GM23338 (cell line): Measurements from ENCODE around the gene SLC37A1. TPM values are rescaled to one million over a fixed set of nuclear protein-coding genes. Genes with fewer than 3 reads are reported as not detected.

Source experiments
- ATAC-seq: fragments of 200-7000 bp; cut with Tn5 transposase; 3 replicates; pipeline ENCODE4 v1.9.1; 2020
- DNase-seq: peaks from one replicate; pipeline ENCODE4 v3.0.0-alpha.2; 2015; ENCODE audit warnings: low spot score
- H2AFZ ChIP-seq: fragments of 200-600 bp; sonication (generic); 2 replicates; pipeline ENCODE4 v1.8.0; 2016; ENCODE audit warnings: antibody characterized with exemption, mild to moderate bottlenecking, moderate library complexity
- H3F3A ChIP-seq: fragments of 200-600 bp; sonication (generic); replicated peaks from 2 replicates; pipeline ENCODE4 v1.8.0; 2017; ENCODE audit warnings: antibody characterized with exemption, mixed run types, low read depth
- H3K27ac ChIP-seq: fragments of 200-600 bp; sonication (generic); 2 replicates; pipeline ENCODE4 v1.6.1; 2016; ENCODE audit warnings: low read depth
- H3K27me3 ChIP-seq: fragments of 200-600 bp; sonication (generic); 2 replicates; pipeline ENCODE4 v1.8.0; 2016; ENCODE audit warnings: mild to moderate bottlenecking, mixed run types, moderate library complexity; ENCODE audit not compliant: insufficient read depth
- H3K36me3 ChIP-seq: fragments of 200-600 bp; sonication (generic); 2 replicates; pipeline ENCODE4 v1.8.0; 2016; ENCODE audit warnings: mild to moderate bottlenecking; ENCODE audit not compliant: insufficient read depth
- H3K4me1 ChIP-seq: fragments of 200-600 bp; sonication (generic); 2 replicates; pipeline ENCODE4 v1.8.0; 2016; ENCODE audit warnings: mild to moderate bottlenecking, moderate library complexity; ENCODE audit not compliant: insufficient read depth
- H3K4me2 ChIP-seq: fragments of 200-600 bp; sonication (generic); 2 replicates; pipeline ENCODE4 v1.7.1; 2017; ENCODE audit warnings: mixed run types
- H3K4me3 ChIP-seq: fragments of 200-600 bp; sonication (generic); 2 replicates; pipeline ENCODE4 v1.6.1; 2016; ENCODE audit warnings: mixed run types
- H3K79me2 ChIP-seq: fragments of 200-600 bp; sonication (generic); replicated peaks from 2 replicates; pipeline ENCODE4 v1.8.0; 2017; ENCODE audit warnings: mild to moderate bottlenecking; ENCODE audit not compliant: insufficient read depth
- H3K9me2 ChIP-seq: fragments of 200-600 bp; sonication (generic); 2 replicates; pipeline ENCODE4 v1.8.0; 2017; ENCODE audit not compliant: insufficient read depth
- H4K20me1 ChIP-seq: fragments of 200-600 bp; sonication (generic); replicated peaks from 2 replicates; pipeline ENCODE4 v1.8.0; 2017; ENCODE audit warnings: mild to moderate bottlenecking; ENCODE audit not compliant: insufficient read depth
- H3K27ac Mint-ChIP-seq: 2 replicates; pipeline ENCODE4 v1.8.0; 2020; ENCODE audit warnings: inconsistent platforms, mild to moderate bottlenecking, moderate library complexity, mixed read lengths
- H3K27me3 Mint-ChIP-seq: 3 replicates; pipeline ENCODE4 v1.8.0; 2022; ENCODE audit warnings: low read depth, mild to moderate bottlenecking, moderate library complexity, mixed read lengths, inconsistent platforms; ENCODE audit not compliant: insufficient read depth, poor library complexity
- H3K36me3 Mint-ChIP-seq: 3 replicates; pipeline ENCODE4 v1.8.0; 2021; ENCODE audit warnings: low read depth, mild to moderate bottlenecking, inconsistent platforms, moderate library complexity, mixed read lengths
- H3K4me1 Mint-ChIP-seq: 3 replicates; pipeline ENCODE4 v1.8.0; 2020; ENCODE audit warnings: mild to moderate bottlenecking, inconsistent platforms, mixed read lengths
- H3K4me3 Mint-ChIP-seq: 3 replicates; pipeline ENCODE4 v1.8.0; 2021; ENCODE audit warnings: moderate library complexity, mild to moderate bottlenecking, inconsistent platforms, mixed read lengths
- H3K9me3 Mint-ChIP-seq: 3 replicates; pipeline ENCODE4 v1.8.0; 2020; ENCODE audit warnings: moderate library complexity, mild to moderate bottlenecking, inconsistent platforms, mixed read lengths
- CREB1 ChIP-seq: fragments of 250-450 bp; sonication (Bioruptor Pico); IDR thresholded peaks from 2 replicates; pipeline ENCODE4 v1.5.0; 2020; ENCODE audit warnings: low read depth, mild to moderate bottlenecking, moderate library complexity
- CTCF ChIP-seq, 2 experiments: fragments of 200-600 bp in 1 of 2; sonication (generic) in 1 of 2; conservative IDR thresholded peaks; 2 replicates each; pipeline versions ENCODE4 v1.5.1 to v1.6.1; 2016 to 2017; ENCODE audit warnings: antibody characterized with exemption in 2 of 2, low read depth in 2 of 2, mild to moderate bottlenecking in 2 of 2, moderate library complexity in 1 of 2
- ETS1 ChIP-seq: IDR thresholded peaks from 2 replicates; pipeline ENCODE4 v1.6.1; 2016; ENCODE audit warnings: antibody characterized with exemption
- EZH2 ChIP-seq: fragments of 200-600 bp; sonication (generic); IDR thresholded peaks from one replicate; pipeline ENCODE4 v1.8.0; 2017; ENCODE audit warnings: antibody characterized with exemption, mild to moderate bottlenecking, low read depth; ENCODE audit not compliant: unreplicated experiment
- EZH2phosphoT487 ChIP-seq: fragments of 200-600 bp; sonication (generic); IDR thresholded peaks from one replicate; pipeline ENCODE4 v1.8.1; 2018; ENCODE audit warnings: antibody characterized with exemption; ENCODE audit not compliant: unreplicated experiment
- JUNB ChIP-seq: IDR thresholded peaks from one replicate; pipeline ENCODE4 v1.6.1; 2016; ENCODE audit warnings: antibody characterized with exemption; ENCODE audit not compliant: unreplicated experiment
- NANOG ChIP-seq: IDR thresholded peaks from 2 replicates; pipeline ENCODE4 v1.6.1; 2016; ENCODE audit warnings: antibody characterized with exemption, borderline replicate concordance
- POLR2AphosphoS5 ChIP-seq: IDR thresholded peaks from 2 replicates; pipeline ENCODE4 v1.6.1; 2016; ENCODE audit warnings: antibody characterized with exemption, low read depth
- REST ChIP-seq: IDR thresholded peaks from one replicate; pipeline ENCODE4 v1.6.1; 2018; ENCODE audit warnings: antibody characterized with exemption; ENCODE audit not compliant: unreplicated experiment
- STAT1 ChIP-seq: IDR thresholded peaks from one replicate; pipeline ENCODE4 v1.6.1; 2016; ENCODE audit warnings: antibody characterized with exemption; ENCODE audit not compliant: unreplicated experiment
- ZNF114 ChIP-seq: fragments of 250-450 bp; sonication (Bioruptor Pico); IDR thresholded peaks from 2 replicates; pipeline ENCODE4 v1.5.0; 2020; ENCODE audit warnings: mild to moderate bottlenecking, moderate library complexity
- ZNF331 ChIP-seq: fragments of 250-450 bp; sonication (Bioruptor Pico); IDR thresholded peaks from 2 replicates; pipeline ENCODE4 v1.5.0; 2020; ENCODE audit warnings: low read depth, mild to moderate bottlenecking, moderate library complexity
- ZNF462 ChIP-seq: fragments of 250-450 bp; sonication (Bioruptor Pico); IDR thresholded peaks from 2 replicates; pipeline ENCODE4 v1.5.0; 2020; ENCODE audit warnings: mild to moderate bottlenecking, moderate library complexity
- polyA plus RNA-seq: library from polyadenylated mRNA; unstranded; fragments of >200 nt; fragmentation: Nextera tagmentation; extraction: Ambion mirVana; gene quantifications from 2 replicates; pipeline ENCODE4 v1.2.1, GENCODE V29; 2016
- total RNA-seq: library from RNA; depleted of rRNA; stranded (reverse); fragments of >200 nt; shearing (Covaris generic); gene quantifications from 2 replicates; pipeline ENCODE4 v1.2.3, GENCODE V29; 2014

SLC37A1 gene
- total and polyA plus RNA-seq, 2 experiments from 2014 or later = 14.0 to 30.3 TPM

- no peak overlapping the region for H3K4me3 Mint-ChIP-seq
- H3K79me2 ChIP-seq = no peaks in the 10 kb centered on the region
- H3K27ac Mint-ChIP-seq = no peak overlapping the region
Measured at GRCh38 chr21:42478504-42478903, 35.1 kb upstream of the SLC37A1 start.

More at GRCh38 chr21:42478504-42478903, 35.1 kb upstream of the SLC37A1 start:
- Histone ChIP-seq H3K36me3 (no peaks in the 10 kb centered on the region), H3K27me3 (no peaks in the 10 kb centered on the region), H3K4me2 (no peak overlapping the region), H3K27ac (no peak overlapping the region), H3K4me3 (no peak overlapping the region), H3K9me2 (no peaks in the 10 kb centered on the region), H2AFZ (no peak overlapping the region), H3F3A (no peaks in the 10 kb centered on the region), H4K20me1 (no peaks in the 10 kb centered on the region), H3K4me1 (no peaks in the 10 kb centered on the region; the same call in 1 of the 2 replicates)
- no peaks in the 10 kb centered on the region for H3K9me3 Mint-ChIP-seq
- TF ChIP-seq NANOG (no peak), EZH2phosphoT487 (no peak), POLR2AphosphoS5 (no peak), STAT1 (no peak), CTCF (conservative IDR thresholded peaks at IDR 0.05; ENCODE audit: low read depth in 2 of 2) (no peak), JUNB (no peak), EZH2 (no peak), ZNF462 (no peak), REST (no peak), ZNF114 (CRISPR knock-in tag) (no peak), CREB1 (CRISPR knock-in tag) (no peak), ETS1 (no peak), ZNF331 (CRISPR knock-in tag) (no peak)
- no peak for ATAC-seq
- peaks cover 9% of the 10 kb centered on the region for H3K27me3 Mint-ChIP-seq
- H3K4me1 Mint-ChIP-seq = peaks cover 20% of the 10 kb centered on the region
- no peaks in the 10 kb centered on the region for H3K36me3 Mint-ChIP-seq
- DNase-seq = no peak
